ENCODE data around the gene FBLN1. TPM values are rescaled to one million over a fixed set of nuclear protein-coding genes. Genes with fewer than 3 reads are reported as not detected.

Gene FBLN1
- total RNA-seq, 1 experiment from 2014 or later, result 23.4 TPM

DNA sequence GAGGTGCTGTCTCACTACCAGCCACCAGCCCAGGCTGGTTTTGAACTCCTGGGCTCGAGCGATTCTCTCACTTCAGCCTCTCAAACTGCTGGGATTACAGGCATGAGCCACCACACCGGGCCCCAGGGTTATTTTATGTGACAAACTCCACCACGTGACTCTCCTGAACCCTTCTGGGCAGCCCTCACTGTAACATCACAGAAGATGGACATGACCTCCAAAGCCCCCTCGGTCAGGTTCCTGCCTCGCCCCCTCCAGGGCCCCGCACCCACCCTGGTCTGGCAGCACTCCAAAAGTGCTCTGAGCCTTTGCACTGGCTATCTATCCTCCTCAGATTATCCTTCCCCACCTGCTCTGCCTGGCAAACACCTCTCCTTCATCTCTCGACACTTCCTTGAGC is 45.9 kb upstream of the FBLN1 start:
- Histone ChIP-seq H3K9me3 (ENCODE audit: control insufficient read depth in 1 of 2, insufficient read depth in 1 of 2, low read depth in 1 of 2, low read length in 2 of 2) (no peaks in the 10 kb centered on the region), H3K4me2 (ENCODE audit: low read length) (no peak overlapping the region), H3K79me2 (ENCODE audit: insufficient read depth, low read length) (no peaks in the 10 kb centered on the region), H3K4me3 (replicated peaks in 1 of 2; ENCODE audit: low read depth in 1 of 2, low read length in 2 of 2) (no peak overlapping the region), H3K4me1 (ENCODE audit: control insufficient read depth in 1 of 2, insufficient read depth in 2 of 2, low read length in 2 of 2) (no peaks in the 10 kb centered on the region), H2AFZ (ENCODE audit: low read depth, low read length, poor library complexity, severe bottlenecking) (no peak overlapping the region), H3K9ac (ENCODE audit: low read length) (no peak overlapping the region), H3K27me3 (ENCODE audit: insufficient read depth, low read length) (no peaks in the 10 kb centered on the region), H3K36me3 (ENCODE audit: control insufficient read depth in 1 of 2, insufficient read depth in 2 of 2, low read length in 2 of 2) (no peaks in the 10 kb centered on the region), H3K9me2 (ENCODE audit: insufficient read depth) (no peaks in the 10 kb centered on the region), H3K27ac (ENCODE audit: low read depth, low read length) (no peak overlapping the region), H4K20me1 (ENCODE audit: insufficient read depth) (no peaks in the 10 kb centered on the region)
- TF ChIP-seq EZH2 (IDR thresholded peaks at IDR 0.05), result no peak
- no peak for TF ChIP-seq YY1 (IDR thresholded peaks at IDR 0.05; ENCODE audit: extremely low read depth, insufficient replicate concordance, low read depth, low read length)
- TF ChIP-seq SRF (IDR thresholded peaks at IDR 0.05; ENCODE audit: low read depth), result no peak
- TF ChIP-seq EZH2phosphoT487 (IDR thresholded peaks at IDR 0.05; ENCODE audit: borderline replicate concordance), result no peak
- no peak for TF ChIP-seq ZFX (IDR thresholded peaks at IDR 0.05)
- TF ChIP-seq, protein P1, sequence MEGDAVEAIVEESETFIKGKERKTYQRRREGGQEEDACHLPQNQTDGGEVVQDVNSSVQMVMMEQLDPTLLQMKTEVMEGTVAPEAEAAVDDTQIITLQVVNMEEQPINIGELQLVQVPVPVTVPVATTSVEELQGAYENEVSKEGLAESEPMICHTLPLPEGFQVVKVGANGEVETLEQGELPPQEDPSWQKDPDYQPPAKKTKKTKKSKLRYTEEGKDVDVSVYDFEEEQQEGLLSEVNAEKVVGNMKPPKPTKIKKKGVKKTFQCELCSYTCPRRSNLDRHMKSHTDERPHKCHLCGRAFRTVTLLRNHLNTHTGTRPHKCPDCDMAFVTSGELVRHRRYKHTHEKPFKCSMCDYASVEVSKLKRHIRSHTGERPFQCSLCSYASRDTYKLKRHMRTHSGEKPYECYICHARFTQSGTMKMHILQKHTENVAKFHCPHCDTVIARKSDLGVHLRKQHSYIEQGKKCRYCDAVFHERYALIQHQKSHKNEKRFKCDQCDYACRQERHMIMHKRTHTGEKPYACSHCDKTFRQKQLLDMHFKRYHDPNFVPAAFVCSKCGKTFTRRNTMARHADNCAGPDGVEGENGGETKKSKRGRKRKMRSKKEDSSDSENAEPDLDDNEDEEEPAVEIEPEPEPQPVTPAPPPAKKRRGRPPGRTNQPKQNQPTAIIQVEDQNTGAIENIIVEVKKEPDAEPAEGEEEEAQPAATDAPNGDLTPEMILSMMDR (IDR thresholded peaks at IDR 0.05 in 2 of 3, conservative IDR thresholded peaks at IDR 0.05 in 1 of 3; ENCODE audit: borderline replicate concordance in 1 of 3, insufficient read depth in 1 of 3, low read depth in 2 of 3, low read length in 2 of 3), result no peak
- TF ChIP-seq, protein P2, sequence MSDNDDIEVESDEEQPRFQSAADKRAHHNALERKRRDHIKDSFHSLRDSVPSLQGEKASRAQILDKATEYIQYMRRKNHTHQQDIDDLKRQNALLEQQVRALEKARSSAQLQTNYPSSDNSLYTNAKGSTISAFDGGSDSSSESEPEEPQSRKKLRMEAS (IDR thresholded peaks at IDR 0.05), result no peak
- no peak for TF ChIP-seq POLR2A (IDR thresholded peaks at IDR 0.05; ENCODE audit: borderline replicate concordance, extremely low read depth, insufficient read depth, insufficient read length)
- no peak for TF ChIP-seq RAD21 (IDR thresholded peaks at IDR 0.05; ENCODE audit: low read depth)
- TF ChIP-seq, protein P3, sequence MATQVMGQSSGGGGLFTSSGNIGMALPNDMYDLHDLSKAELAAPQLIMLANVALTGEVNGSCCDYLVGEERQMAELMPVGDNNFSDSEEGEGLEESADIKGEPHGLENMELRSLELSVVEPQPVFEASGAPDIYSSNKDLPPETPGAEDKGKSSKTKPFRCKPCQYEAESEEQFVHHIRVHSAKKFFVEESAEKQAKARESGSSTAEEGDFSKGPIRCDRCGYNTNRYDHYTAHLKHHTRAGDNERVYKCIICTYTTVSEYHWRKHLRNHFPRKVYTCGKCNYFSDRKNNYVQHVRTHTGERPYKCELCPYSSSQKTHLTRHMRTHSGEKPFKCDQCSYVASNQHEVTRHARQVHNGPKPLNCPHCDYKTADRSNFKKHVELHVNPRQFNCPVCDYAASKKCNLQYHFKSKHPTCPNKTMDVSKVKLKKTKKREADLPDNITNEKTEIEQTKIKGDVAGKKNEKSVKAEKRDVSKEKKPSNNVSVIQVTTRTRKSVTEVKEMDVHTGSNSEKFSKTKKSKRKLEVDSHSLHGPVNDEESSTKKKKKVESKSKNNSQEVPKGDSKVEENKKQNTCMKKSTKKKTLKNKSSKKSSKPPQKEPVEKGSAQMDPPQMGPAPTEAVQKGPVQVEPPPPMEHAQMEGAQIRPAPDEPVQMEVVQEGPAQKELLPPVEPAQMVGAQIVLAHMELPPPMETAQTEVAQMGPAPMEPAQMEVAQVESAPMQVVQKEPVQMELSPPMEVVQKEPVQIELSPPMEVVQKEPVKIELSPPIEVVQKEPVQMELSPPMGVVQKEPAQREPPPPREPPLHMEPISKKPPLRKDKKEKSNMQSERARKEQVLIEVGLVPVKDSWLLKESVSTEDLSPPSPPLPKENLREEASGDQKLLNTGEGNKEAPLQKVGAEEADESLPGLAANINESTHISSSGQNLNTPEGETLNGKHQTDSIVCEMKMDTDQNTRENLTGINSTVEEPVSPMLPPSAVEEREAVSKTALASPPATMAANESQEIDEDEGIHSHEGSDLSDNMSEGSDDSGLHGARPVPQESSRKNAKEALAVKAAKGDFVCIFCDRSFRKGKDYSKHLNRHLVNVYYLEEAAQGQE (IDR thresholded peaks at IDR 0.05; ENCODE audit: low read depth), result no peak
- no peak for TF ChIP-seq SIN3A (IDR thresholded peaks at IDR 0.05; ENCODE audit: low read depth)
- TF ChIP-seq FOSL1 (IDR thresholded peaks at IDR 0.05; ENCODE audit: low read depth), result no peak
- no peak for TF ChIP-seq CEBPB (IDR thresholded peaks at IDR 0.05; ENCODE audit: low read depth)
- TF ChIP-seq CBX3 (IDR thresholded peaks at IDR 0.05; ENCODE audit: low read depth), result no peak
- TF ChIP-seq SP1 (IDR thresholded peaks at IDR 0.05; ENCODE audit: low read depth), result no peak
- TF ChIP-seq POLR2AphosphoS5 (IDR thresholded peaks at IDR 0.05; ENCODE audit: low read depth, low read length), result no peak
- TF ChIP-seq, protein P4, sequence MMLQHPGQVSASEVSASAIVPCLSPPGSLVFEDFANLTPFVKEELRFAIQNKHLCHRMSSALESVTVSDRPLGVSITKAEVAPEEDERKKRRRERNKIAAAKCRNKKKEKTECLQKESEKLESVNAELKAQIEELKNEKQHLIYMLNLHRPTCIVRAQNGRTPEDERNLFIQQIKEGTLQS (IDR thresholded peaks at IDR 0.05), result no peak
- POLR2A ChIA-PET, result no interaction called here
- ATAC-seq (no peak), DNase-seq (ENCODE audit: low read depth, low spot score) (no peak)
- BruUV-seq (replicated peaks), result no TSS peak
- RAD21 ChIA-PET (ENCODE audit: low non-redundant PET in 1 of 2, low total read pairs in 2 of 2, uncharacterized antibody in 2 of 2, unreplicated experiment in 2 of 2), result no interaction called here
- CTCF ChIA-PET, result interaction anchor here (1.2 kb wide), 1 partner anchor 19 kb away, joined by 3 read pairs; no protein-coding TSS in a partner anchor
- intact Hi-C loops (cut with micrococcal nuclease), result no loop called here

Data from HCT116 (cell line).